Activated CD8-positive, alpha-beta memory T cell treated with anti-CD3 and anti-CD28 coated beads for 1 hour (primary cell): ENCODE measurements around the gene PRDX4.
A peak's percentile ranks its signal among the peaks of the same experiment; 100 is the strongest.
"Not testable (repeated sequence)": the region's sequence is repeated elsewhere in the genome, so short reads cannot be mapped to it uniquely, and the experiment has no call there.

Experiments used
- DNase-seq, 2 donors: peaks; one replicate each; pipeline ENCODE4 v3.0.0-alpha.2; 2020; ENCODE audit warnings: low read depth in 1 of 2; ENCODE audit errors: extremely low read depth in 1 of 2

The PRDX4 gene

GRCh38 chrX:23667239-23668177, at the start of gene PRDX4:
Gene PRDX4, plus strand, starts transcription at chrX:23667493. Its CDS starts 78 bp downstream, at chrX:23667571.
- peak; percentile 25 to 58 for DNase-seq

- DNase-seq, result no peak
Measured at GRCh38 chrX:23621621-23622265, 45.5 kb upstream of the PRDX4 start.

- no peak for DNase-seq
Measured at GRCh38 chrX:23623797-23624196, 43.5 kb upstream of the PRDX4 start.

GRCh38 chrX:23626651-23627050, 40.6 kb upstream of the PRDX4 start:
- DNase-seq, result no peak

- DNase-seq, result no peak
Measured at GRCh38 chrX:23628131-23628530, 39.2 kb upstream of the PRDX4 start.

- DNase-seq, result no peak
Measured at GRCh38 chrX:23631136-23631535, 36.2 kb upstream of the PRDX4 start.

- DNase-seq, result no peak
Measured at GRCh38 chrX:23633834-23634580, 33.3 kb upstream of the PRDX4 start.

GRCh38 chrX:23637187-23637586, 30.1 kb upstream of the PRDX4 start:
- no peak for DNase-seq

GRCh38 chrX:23643020-23643419, 24.3 kb upstream of the PRDX4 start:
- no peak for DNase-seq

- DNase-seq, result no peak
Measured at GRCh38 chrX:23644744-23645143, 22.5 kb upstream of the PRDX4 start.

- no peak for DNase-seq
Measured at GRCh38 chrX:23656091-23656490, 11.2 kb upstream of the PRDX4 start.

GRCh38 chrX:23656684-23657083, 10.6 kb upstream of the PRDX4 start:
- DNase-seq, result no peak

- no peak for DNase-seq
Measured at GRCh38 chrX:23659339-23659738, 8.0 kb upstream of the PRDX4 start.

- not testable (repeated sequence) for DNase-seq
Measured at GRCh38 chrX:23660083-23660765, 7.1 kb upstream of the PRDX4 start.

- DNase-seq, result no peak
Measured at GRCh38 chrX:23660766-23661132, 6.5 kb upstream of the PRDX4 start.

GRCh38 chrX:23661671-23662070, 5.6 kb upstream of the PRDX4 start:
- no peak for DNase-seq

GRCh38 chrX:23662187-23662586, 5.1 kb upstream of the PRDX4 start:
- no peak for DNase-seq

- no peak for DNase-seq
Measured at GRCh38 chrX:23662853-23663252, 4.4 kb upstream of the PRDX4 start.

- no peak for DNase-seq
Measured at GRCh38 chrX:23664496-23664895, 2.8 kb upstream of the PRDX4 start.

- no peak for DNase-seq
Measured at GRCh38 chrX:23666282-23666681, 1.0 kb upstream of the PRDX4 start.

- DNase-seq, result no peak
Measured at GRCh38 chrX:23668335-23668734, 1.0 kb downstream of the PRDX4 start.
